WI38 (cell line): ENCODE data around the gene PTGIS.

ENCODE experiments used
- H3K4me3 ChIP-seq: 2 replicates; pipeline ENCODE4 v1.5.1; 2011; ENCODE audit warnings: low read depth, mild to moderate bottlenecking, control low read depth, low read length
- TF ChIP-seq, protein P1 (sequence below): IDR thresholded peaks from 2 replicates; pipeline ENCODE4 v1.5.1; 2012; ENCODE audit warnings: low read depth, mild to moderate bottlenecking, control low read depth, low read length

The PTGIS gene

DNA sequence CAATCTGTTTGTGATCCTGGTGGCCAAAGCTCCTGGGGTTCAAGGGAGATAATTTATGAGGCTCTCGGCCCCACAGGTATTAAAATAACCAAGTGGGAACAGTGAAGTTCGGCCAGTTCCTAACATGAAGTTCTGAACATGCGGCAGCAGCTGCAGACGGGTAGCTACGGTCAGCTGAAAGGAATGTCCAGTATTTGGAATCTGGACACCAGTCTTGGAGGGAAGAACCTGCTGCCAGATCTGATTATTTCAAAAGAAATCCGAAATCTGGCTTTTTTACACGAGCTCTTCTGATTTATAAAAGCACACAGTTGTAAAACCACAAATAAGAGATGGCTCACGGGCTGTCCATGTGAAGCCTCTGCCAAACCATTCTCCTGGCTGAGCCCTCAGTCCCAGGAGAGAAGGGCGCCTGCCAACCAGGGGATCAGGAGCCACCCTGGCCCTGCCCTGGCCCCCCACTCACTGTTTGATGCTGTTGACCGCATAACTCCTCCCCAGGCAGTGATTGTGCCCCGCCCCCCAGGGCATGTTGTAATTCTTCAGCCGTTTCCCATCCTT is 57.3 kb downstream of the PTGIS start:
- TF ChIP-seq, protein P1, sequence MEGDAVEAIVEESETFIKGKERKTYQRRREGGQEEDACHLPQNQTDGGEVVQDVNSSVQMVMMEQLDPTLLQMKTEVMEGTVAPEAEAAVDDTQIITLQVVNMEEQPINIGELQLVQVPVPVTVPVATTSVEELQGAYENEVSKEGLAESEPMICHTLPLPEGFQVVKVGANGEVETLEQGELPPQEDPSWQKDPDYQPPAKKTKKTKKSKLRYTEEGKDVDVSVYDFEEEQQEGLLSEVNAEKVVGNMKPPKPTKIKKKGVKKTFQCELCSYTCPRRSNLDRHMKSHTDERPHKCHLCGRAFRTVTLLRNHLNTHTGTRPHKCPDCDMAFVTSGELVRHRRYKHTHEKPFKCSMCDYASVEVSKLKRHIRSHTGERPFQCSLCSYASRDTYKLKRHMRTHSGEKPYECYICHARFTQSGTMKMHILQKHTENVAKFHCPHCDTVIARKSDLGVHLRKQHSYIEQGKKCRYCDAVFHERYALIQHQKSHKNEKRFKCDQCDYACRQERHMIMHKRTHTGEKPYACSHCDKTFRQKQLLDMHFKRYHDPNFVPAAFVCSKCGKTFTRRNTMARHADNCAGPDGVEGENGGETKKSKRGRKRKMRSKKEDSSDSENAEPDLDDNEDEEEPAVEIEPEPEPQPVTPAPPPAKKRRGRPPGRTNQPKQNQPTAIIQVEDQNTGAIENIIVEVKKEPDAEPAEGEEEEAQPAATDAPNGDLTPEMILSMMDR = no peak
- H3K4me3 ChIP-seq = no peak overlapping the region

DNA sequence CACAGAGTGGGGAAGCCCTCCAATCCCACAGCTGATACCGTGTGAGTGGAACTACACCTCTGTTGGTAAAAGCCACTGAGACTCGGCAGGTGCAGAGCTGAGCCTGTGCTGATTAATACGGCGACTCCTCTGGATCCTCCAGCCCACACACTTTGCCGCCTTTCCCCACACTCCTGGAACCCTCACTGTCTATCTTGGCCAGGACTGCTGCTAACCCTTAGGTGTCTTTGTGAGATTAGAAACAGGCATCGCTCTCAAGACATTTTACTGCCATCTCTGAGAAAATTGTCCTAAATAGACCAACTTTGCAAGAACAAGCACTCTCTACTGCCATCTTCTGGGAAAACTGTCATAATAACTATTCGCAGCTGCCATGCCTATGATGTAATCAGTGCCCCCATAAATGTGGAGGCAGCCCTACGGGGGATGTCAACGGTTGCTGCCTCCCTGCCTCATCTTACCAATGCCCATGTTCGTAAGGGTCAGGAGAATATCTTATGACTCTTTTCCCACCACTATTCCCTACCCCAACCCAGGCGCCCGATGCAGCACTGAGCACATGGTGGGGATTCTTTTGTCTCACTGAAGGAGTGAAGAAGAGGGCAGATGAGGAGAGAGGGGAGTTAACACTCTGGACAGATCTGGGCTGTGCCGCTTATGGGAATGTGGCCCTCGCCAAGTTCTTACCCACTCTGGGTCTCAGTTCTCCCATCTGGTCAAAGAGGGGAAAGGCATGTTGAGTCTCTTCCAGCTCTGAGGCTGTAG is 59.3 kb downstream of the PTGIS start:
- no peak overlapping the region for H3K4me3 ChIP-seq
- TF ChIP-seq, protein P1 = peak; percentile 48; the same call in 1 of the 2 replicates

DNA sequence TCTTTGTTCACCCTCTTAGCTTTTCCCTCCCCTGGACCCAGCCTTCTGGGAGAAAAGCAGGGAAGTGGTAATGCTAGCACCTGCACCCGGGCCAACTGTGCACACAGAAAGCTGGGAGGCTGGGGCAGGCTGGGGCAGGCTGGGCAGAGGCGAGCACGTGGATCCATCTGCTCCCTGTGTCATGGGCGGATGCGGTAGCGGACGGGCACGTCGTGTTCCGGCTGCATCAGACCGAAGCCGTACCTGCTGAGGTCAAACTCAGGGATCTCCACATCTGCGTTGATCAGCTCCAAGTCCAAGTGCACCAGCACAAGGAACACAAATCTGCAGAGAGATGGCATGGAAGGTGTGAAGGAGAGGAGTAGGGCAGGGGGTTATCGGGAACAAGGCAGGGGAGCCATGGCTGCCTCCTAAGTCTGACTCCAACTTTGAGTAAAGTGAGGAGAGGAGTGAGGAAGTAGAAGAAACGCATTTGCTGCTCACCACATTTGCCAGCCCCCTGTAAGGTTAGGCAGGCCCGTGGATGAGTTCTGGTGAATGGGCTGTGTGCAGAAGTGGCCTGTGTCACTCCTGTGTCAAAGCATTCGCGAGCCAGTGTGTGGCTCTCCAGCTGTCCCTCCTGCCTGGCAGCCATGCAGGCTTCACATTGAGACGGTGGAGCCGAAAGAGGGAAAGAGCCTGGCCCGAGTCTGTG is 60.0 kb downstream of the PTGIS start:
- TF ChIP-seq, protein P1 = no peak
- no peak overlapping the region for H3K4me3 ChIP-seq

DNA sequence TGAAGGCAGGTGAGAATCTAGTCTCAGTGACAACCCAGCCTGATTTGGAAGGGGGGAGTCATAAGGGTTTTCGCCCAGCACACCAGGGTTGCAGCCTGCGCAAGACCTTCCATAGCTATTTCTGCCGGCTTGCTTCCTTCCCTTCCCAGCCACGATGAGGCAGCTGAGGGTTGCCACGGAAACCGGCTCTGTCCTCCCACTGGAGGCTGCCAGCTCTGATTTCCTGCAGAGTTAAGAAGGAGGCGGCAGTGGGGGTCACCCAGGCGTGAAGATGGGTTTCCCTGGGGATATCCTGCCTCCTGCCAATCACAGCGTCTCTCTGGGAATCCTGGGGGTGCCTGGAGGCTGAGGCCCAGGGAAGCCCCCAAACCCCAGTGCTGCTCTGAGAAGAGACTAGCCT is 62.4 kb downstream of the PTGIS start:
- TF ChIP-seq, protein P1 = no peak
- H3K4me3 ChIP-seq = no peak overlapping the region

DNA sequence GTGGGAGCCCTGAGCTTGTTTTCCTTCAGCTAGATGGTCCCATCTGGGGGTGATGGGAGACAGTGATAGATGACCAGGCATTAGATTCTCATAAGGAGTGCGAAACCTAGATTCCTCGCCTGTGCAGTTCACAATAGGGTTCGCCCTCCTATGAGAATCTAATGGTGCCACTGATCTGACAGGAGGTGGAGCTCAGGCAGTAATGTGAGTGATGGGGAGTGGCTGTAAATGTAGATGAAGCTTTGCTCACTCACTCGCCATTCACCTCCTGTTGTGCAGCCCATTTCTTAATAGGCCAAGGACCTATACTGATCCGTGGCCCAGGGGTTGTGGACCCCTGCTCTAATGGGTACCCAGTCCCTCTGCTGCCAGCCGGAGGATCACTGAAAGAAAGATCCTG is 64.8 kb downstream of the PTGIS start:
- H3K4me3 ChIP-seq = no peak overlapping the region
- TF ChIP-seq, protein P1 = no peak

DNA sequence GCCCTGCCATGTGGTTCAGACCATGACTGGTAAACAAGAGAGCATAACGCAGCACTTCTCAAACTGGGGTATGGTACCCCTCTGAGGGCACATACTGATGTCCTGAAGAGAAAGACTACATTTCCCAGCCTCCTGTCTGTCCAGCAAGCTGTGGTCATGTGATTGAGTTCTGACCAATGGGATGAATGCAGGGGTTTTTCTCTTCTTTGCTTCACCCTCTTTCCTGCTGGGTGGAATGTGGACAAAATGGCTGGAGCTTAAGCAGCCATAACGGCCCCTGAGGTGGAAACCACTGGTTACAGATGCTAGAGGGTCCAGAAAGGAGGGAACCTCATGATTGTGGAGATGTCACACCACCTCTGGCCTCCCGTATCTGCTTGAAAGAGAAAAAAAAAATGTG is 66.0 kb downstream of the PTGIS start:
- TF ChIP-seq, protein P1 = no peak
- no peak overlapping the region for H3K4me3 ChIP-seq

DNA sequence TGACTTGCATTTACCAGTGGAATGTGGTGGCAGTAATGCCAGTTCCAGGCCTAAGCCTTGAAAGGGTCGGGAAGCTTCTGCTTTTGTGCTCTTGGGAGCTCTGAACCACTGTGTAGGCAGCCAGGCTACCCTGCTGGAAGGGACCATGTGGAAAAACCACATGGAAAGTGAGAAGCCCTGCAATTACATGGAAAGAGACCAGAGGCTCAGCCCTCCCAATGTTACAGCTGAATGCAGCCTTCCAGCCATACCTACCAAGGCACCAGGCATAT is 70.6 kb downstream of the PTGIS start:
- TF ChIP-seq, protein P1 = no peak
- no peak overlapping the region for H3K4me3 ChIP-seq
